K562 (cell line): Measurements from ENCODE around the gene EPHA10. TPM values are rescaled to one million over a fixed set of nuclear protein-coding genes. Genes with fewer than 3 reads are reported as not detected.
A peak's percentile ranks its signal among the peaks of the same experiment; 100 is the strongest.

Experiments used
- C11orf30 ChIP-seq: fragments of 450-650 bp; IDR thresholded peaks from 2 replicates; pipeline ENCODE4 v1.6.1; 2016; ENCODE audit warnings: low read depth, mild to moderate bottlenecking
- ELF4 ChIP-seq: fragments of 450-650 bp; formaldehyde crosslinking; IDR thresholded peaks from 2 replicates; pipeline ENCODE4 v1.4.0; 2022; ENCODE audit warnings: missing genetic modification characterization
- GTF2A2 ChIP-seq: IDR thresholded peaks from 2 replicates; pipeline ENCODE4 v1.6.1; 2016; ENCODE audit warnings: mild to moderate bottlenecking, missing genetic modification characterization, missing compliant biosample characterization
- HLTF ChIP-seq: fragments of 450-650 bp; IDR thresholded peaks from 2 replicates; pipeline ENCODE4 v1.6.1; 2016
- IFI16 ChIP-seq: fragments of 250-450 bp; sonication (Bioruptor Pico); IDR thresholded peaks from 2 replicates; pipeline ENCODE4 v2.1.2; 2022; ENCODE audit warnings: mild to moderate bottlenecking, inconsistent platforms
- KAT8 ChIP-seq: fragments of 450-650 bp; IDR thresholded peaks from 2 replicates; pipeline ENCODE4 v1.6.1; 2016; ENCODE audit warnings: low read depth, mild to moderate bottlenecking
- MCM7 ChIP-seq, 2 experiments: fragments of 450-650 bp; IDR thresholded peaks; 2 replicates each; pipeline ENCODE4 v1.6.1; 2016 to 2018
- MEF2A ChIP-seq: IDR thresholded peaks from 2 replicates; pipeline ENCODE4 v1.6.1; 2011; ENCODE audit warnings: low read depth, mild to moderate bottlenecking, low read length, moderate library complexity; ENCODE audit not compliant: control insufficient read depth
- RBM34 ChIP-seq: fragments of 200-400 bp; formaldehyde crosslinking; IDR thresholded peaks from 2 replicates; pipeline ENCODE4 v1.6.1; 2018; ENCODE audit warnings: low read length, borderline replicate concordance; ENCODE audit not compliant: insufficient read depth
- SAP30 ChIP-seq: fragments of 200-600 bp; sonication (generic); IDR thresholded peaks from 2 replicates; pipeline ENCODE4 v1.6.1; 2012; ENCODE audit warnings: borderline replicate concordance, low read depth, mild to moderate bottlenecking, moderate library complexity, low read length, control low read depth, inconsistent platforms; ENCODE audit not compliant: insufficient read depth, poor library complexity, severe bottlenecking
- SRF ChIP-seq, 2 experiments: fragments of 250-450, 450-650 bp in 1 of 2; sonication (Bioruptor Pico) in 1 of 2; sonication (generic) in 1 of 2; formaldehyde crosslinking; IDR thresholded peaks; 2 replicates each; pipeline versions ENCODE4 v1.5.0 to v1.5.1; 2020 to 2022; ENCODE audit warnings: mild to moderate bottlenecking in 1 of 2, missing genetic modification reagents in 1 of 2
- WHSC1 ChIP-seq: IDR thresholded peaks from one replicate; pipeline ENCODE4 v1.6.1; 2012; ENCODE audit warnings: low read length, control low read depth, inconsistent platforms
- ZNF12 ChIP-seq: sonication (generic); formaldehyde crosslinking; IDR thresholded peaks from 2 replicates; pipeline ENCODE4 v1.4.0; 2020; ENCODE audit warnings: mild to moderate bottlenecking, missing genetic modification reagents
- ZNF175 ChIP-seq: fragments of 200-800 bp; sonication (Bioruptor generic); IDR thresholded peaks from 2 replicates; pipeline ENCODE4 v1.6.1; 2016; ENCODE audit warnings: low read depth, mild to moderate bottlenecking, missing genetic modification characterization, missing compliant biosample characterization
- ZNF707 ChIP-seq: fragments of 250-450 bp; sonication (Bioruptor Pico); conservative IDR thresholded peaks from 2 replicates; pipeline ENCODE4 v1.8.0; 2022; ENCODE audit warnings: inconsistent platforms, mild to moderate bottlenecking, moderate library complexity
- ZNF830 ChIP-seq: fragments of 250-450 bp; sonication (Bioruptor Pico); IDR thresholded peaks from 2 replicates; pipeline ENCODE4 v1.5.0; 2021; ENCODE audit warnings: mild to moderate bottlenecking
- polyA plus RNA-seq, 8 experiments: library from polyadenylated mRNA; depleted of rRNA in 4 of 8; stranded (reverse) in 5 of 8; unstranded in 3 of 8; fragments of >200 nt; fragmentation: Nextera tagmentation in 2 of 8; fragmentation: Illumina TruSeq in 1 of 8; extraction: Ambion mirVana in 2 of 8; extraction: Trizol in 1 of 8; gene quantifications; 2 replicates each; pipeline versions ENCODE4 v1.2.1 to v1.2.3, GENCODE V29; 2011 to 2014; ENCODE audit warnings: inconsistent platforms in 1 of 8, missing spikeins in 1 of 8
- total RNA-seq, 7 experiments: library from RNA; depleted of rRNA in 6 of 7; stranded (reverse); fragments of >200 nt in 6 of 7; fragmentation: Illumina TruSeq in 2 of 7; extraction: Trizol in 2 of 7; gene quantifications; 2 replicates each; pipeline versions ENCODE4 v1.2.1 to v1.2.3, GENCODE V29; 2011 to 2021; ENCODE audit warnings: low replicate concordance in 1 of 7
- TF ChIP-seq, protein P1 (sequence below), 2 experiments: IDR thresholded peaks; 2 replicates each; pipeline ENCODE4 v1.6.1; 2012; ENCODE audit warnings: improper control_type of control experiment in 2 of 2, low read depth in 2 of 2, low read length in 2 of 2, borderline replicate concordance in 1 of 2
- TF ChIP-seq, protein P2 (sequence below): fragments of 250-450 bp; sonication (Bioruptor Pico); IDR thresholded peaks from 2 replicates; pipeline ENCODE4 v1.5.0; 2021; ENCODE audit warnings: mild to moderate bottlenecking, moderate library complexity
- TF ChIP-seq, protein P3 (sequence below): fragments of 450-650 bp; IDR thresholded peaks from 2 replicates; pipeline ENCODE4 v1.6.1; 2016
- TF ChIP-seq, protein P4 (sequence below): fragments of 450-650 bp; formaldehyde crosslinking; IDR thresholded peaks from 2 replicates; pipeline ENCODE4 v1.4.0; 2020; ENCODE audit warnings: mild to moderate bottlenecking, moderate library complexity

Gene EPHA10
- total and polyA plus RNA-seq, 9 of the 15 experiments (the other 6 are each of a cell fraction or from before 2014, with no cell fraction given), result 0.03 TPM; not detected in 8

DNA sequence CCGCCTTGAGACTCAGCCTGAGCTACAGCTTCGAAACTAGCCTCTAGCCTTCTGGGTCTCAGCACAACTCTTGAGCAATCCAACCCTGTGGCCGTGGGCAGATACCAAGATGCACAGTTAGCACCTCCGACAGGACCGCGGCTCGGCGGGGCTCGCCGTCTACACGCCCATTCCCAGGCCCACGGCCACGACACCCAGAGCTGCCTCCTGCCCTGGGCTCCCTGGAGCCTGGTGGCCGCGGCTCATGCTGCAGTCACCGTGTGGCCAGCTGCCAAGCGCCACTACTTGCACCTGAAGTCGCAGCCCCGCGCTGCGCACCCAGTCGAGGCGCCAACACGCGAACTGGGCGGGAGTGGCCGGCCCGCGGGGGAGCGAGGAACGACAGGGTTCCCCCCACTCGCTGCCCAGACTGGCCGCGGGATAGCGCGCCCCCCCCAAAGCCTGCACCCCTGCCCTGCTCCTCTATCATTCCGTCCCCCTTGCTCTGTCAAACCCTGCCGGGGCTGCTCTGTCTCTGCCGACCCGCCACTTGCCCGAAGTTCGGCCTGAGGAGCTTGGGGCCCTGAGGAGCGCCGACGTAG lies 73.3 kb downstream of the EPHA10 start (continued):
- TF ChIP-seq, protein P1, sequence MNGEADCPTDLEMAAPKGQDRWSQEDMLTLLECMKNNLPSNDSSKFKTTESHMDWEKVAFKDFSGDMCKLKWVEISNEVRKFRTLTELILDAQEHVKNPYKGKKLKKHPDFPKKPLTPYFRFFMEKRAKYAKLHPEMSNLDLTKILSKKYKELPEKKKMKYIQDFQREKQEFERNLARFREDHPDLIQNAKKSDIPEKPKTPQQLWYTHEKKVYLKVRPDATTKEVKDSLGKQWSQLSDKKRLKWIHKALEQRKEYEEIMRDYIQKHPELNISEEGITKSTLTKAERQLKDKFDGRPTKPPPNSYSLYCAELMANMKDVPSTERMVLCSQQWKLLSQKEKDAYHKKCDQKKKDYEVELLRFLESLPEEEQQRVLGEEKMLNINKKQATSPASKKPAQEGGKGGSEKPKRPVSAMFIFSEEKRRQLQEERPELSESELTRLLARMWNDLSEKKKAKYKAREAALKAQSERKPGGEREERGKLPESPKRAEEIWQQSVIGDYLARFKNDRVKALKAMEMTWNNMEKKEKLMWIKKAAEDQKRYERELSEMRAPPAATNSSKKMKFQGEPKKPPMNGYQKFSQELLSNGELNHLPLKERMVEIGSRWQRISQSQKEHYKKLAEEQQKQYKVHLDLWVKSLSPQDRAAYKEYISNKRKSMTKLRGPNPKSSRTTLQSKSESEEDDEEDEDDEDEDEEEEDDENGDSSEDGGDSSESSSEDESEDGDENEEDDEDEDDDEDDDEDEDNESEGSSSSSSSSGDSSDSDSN (IDR thresholded peaks at IDR 0.05; ENCODE audit: borderline replicate concordance in 1 of 2, low read depth in 2 of 2, low read length in 2 of 2), result peak; percentile 42 to 70; a peak in 3 of 4 replicates
- TF ChIP-seq HLTF (no peak), ELF4 (CRISPR knock-in tag) (0 out of 2 replicates have a peak, but pooled peaks have one; percentile 6), SRF (CRISPR knock-in tag; IDR thresholded peaks at IDR 0.05) (no peak), SAP30 (no peak), ZNF707 (CRISPR knock-in tag) (no peak), MCM7 (IDR thresholded peaks at IDR 0.05) (no peak), GTF2A2 (tag) (no peak), WHSC1 (no peak), ZNF12 (peak; percentile 56), ZNF830 (CRISPR knock-in tag) (no peak), KAT8 (no peak), C11orf30 (no peak), RBM34 (no peak), IFI16 (no peak), MEF2A (no peak), ZNF175 (CRISPR knock-in tag) (no peak)
- TF ChIP-seq, protein P2, sequence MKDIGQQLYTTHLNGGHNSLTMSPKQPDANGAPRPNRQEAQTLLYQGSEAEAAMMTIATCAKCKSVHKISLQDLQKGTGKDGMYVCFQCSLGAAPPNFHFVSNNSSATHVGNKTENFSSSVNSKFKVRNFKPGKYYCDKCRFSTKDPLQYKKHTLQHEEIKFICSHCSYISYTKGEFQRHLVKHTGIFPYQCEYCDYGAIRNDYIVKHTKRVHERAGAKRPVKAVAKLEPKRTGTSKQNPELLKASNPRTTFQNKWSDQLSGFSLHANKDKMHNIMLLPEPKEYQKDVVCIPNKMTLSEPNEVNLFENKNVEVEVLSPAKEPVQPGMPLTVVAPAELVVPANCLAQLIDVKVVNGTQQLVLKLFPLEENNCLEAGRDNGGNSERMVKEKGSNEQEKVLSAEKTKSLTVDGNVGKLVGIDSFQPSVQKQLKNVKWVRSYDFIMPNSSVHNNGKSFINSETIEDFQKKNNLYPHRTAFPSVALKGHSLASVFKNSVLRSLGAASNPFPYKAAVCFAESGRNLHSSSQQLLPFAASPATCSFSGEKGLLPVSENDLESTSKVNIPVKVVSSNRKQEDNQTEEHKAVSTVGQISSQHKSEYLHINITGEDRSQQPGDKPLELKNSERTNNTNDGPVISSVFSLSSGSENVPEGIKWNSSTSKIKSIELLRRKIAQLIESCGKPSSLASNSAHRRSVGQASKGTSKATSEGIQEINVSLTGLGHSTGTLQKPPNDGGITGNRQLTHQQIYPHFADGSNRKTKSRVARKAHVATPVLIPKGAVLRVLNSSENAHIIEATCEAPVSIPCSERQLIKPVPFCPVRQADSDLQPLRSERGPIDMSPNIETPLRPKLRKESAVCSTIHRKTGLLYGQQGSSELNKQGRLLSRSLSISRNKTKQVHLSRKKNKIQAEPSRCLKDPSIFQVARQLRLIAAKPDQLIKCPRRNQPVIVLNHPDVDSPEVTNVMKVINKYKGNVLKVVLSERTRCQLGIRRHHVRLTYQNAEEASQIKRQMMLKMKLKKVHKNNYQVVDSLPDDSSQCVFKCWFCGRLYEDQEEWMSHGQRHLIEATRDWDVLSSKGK (CRISPR knock-in tag), result no peak
- TF ChIP-seq, protein P3, sequence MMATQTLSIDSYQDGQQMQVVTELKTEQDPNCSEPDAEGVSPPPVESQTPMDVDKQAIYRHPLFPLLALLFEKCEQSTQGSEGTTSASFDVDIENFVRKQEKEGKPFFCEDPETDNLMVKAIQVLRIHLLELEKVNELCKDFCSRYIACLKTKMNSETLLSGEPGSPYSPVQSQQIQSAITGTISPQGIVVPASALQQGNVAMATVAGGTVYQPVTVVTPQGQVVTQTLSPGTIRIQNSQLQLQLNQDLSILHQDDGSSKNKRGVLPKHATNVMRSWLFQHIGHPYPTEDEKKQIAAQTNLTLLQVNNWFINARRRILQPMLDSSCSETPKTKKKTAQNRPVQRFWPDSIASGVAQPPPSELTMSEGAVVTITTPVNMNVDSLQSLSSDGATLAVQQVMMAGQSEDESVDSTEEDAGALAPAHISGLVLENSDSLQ, result no peak
- TF ChIP-seq, protein P4, sequence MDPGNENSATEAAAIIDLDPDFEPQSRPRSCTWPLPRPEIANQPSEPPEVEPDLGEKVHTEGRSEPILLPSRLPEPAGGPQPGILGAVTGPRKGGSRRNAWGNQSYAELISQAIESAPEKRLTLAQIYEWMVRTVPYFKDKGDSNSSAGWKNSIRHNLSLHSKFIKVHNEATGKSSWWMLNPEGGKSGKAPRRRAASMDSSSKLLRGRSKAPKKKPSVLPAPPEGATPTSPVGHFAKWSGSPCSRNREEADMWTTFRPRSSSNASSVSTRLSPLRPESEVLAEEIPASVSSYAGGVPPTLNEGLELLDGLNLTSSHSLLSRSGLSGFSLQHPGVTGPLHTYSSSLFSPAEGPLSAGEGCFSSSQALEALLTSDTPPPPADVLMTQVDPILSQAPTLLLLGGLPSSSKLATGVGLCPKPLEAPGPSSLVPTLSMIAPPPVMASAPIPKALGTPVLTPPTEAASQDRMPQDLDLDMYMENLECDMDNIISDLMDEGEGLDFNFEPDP, result no peak; the same call in 1 of the 2 replicates
